GOT3 (cell line): ENCODE results near the gene LASP1.

ENCODE experiments used
- DNase-seq: peaks from one replicate; lab custom pipeline; 2025; ENCODE audit warnings: mixed read lengths; lab: John Stamatoyannopoulos, UW

LASP1 gene

GRCh38 chr17:38870259-38871165 is 654 bp downstream of the LASP1 start:
- no peak for DNase-seq

GRCh38 chr17:38871247-38872015 is 1.6 kb downstream of the LASP1 start:
- DNase-seq = no peak

GRCh38 chr17:38872027-38872511 is 2.2 kb downstream of the LASP1 start:
- no peak for DNase-seq

GRCh38 chr17:38872671-38873385 is 3.0 kb downstream of the LASP1 start:
- no peak for DNase-seq

GRCh38 chr17:38873640-38874380 is 4.0 kb downstream of the LASP1 start:
- no peak for DNase-seq

GRCh38 chr17:38874505-38875400 is 4.9 kb downstream of the LASP1 start:
- DNase-seq = no peak

- no peak for DNase-seq
Measured at GRCh38 chr17:38875477-38876075, 5.7 kb downstream of the LASP1 start.

- no peak for DNase-seq
Measured at GRCh38 chr17:38877130-38877851, 7.4 kb downstream of the LASP1 start.

- no peak for DNase-seq
Measured at GRCh38 chr17:38879878-38880665, 10.2 kb downstream of the LASP1 start.

- no peak for DNase-seq
Measured at GRCh38 chr17:38881600-38882191, 11.8 kb downstream of the LASP1 start.

GRCh38 chr17:38882870-38883269 is 13.0 kb downstream of the LASP1 start:
- DNase-seq = no peak

GRCh38 chr17:38883592-38884526 is 14.0 kb downstream of the LASP1 start:
- DNase-seq = no peak

GRCh38 chr17:38885044-38885727 is 15.3 kb downstream of the LASP1 start:
- DNase-seq = no peak

GRCh38 chr17:38885728-38886642 is 16.1 kb downstream of the LASP1 start:
- DNase-seq = no peak

- DNase-seq = no peak
Measured at GRCh38 chr17:38886643-38887010, 16.8 kb downstream of the LASP1 start.
